GM21360 (cell line): ENCODE data around the gene ZC3H7B.

Experiments used
- ATAC-seq: cut with Tn5 transposase; IDR thresholded peaks from one replicate; pipeline ENCODE4 v1.9.1; 2021; ENCODE audit warnings: mild to moderate bottlenecking, moderate library complexity; ENCODE audit not compliant: unreplicated experiment

Gene ZC3H7B

GRCh38 chr22:41352058-41352457, 50.7 kb downstream of the ZC3H7B start:
- no peak for ATAC-seq

GRCh38 chr22:41353862-41354575, 52.7 kb downstream of the ZC3H7B start:
- ATAC-seq, result no peak

GRCh38 chr22:41354979-41355378, 53.7 kb downstream of the ZC3H7B start:
- ATAC-seq, result no peak

- ATAC-seq, result no peak
These were observed 54.6 kb downstream of the ZC3H7B start for GRCh38 chr22:41355895-41356294.

GRCh38 chr22:41356430-41357028, 55.2 kb downstream of the ZC3H7B start:
- ATAC-seq, result no peak

GRCh38 chr22:41357191-41357590, 55.9 kb downstream of the ZC3H7B start:
- ATAC-seq, result no peak

- no peak for ATAC-seq
These were observed 57.6 kb downstream of the ZC3H7B start for GRCh38 chr22:41358927-41359326.

- no peak for ATAC-seq
These were observed 58.1 kb downstream of the ZC3H7B start for GRCh38 chr22:41359376-41359775.

- no peak for ATAC-seq
These were observed 58.8 kb downstream of the ZC3H7B start for GRCh38 chr22:41360126-41360525.

- ATAC-seq, result no peak
These were observed 60.5 kb downstream of the ZC3H7B start for GRCh38 chr22:41361716-41362310.

GRCh38 chr22:41362615-41363014, 61.3 kb downstream of the ZC3H7B start:
- no peak for ATAC-seq

- no peak for ATAC-seq
These were observed 62.9 kb downstream of the ZC3H7B start for GRCh38 chr22:41364233-41364632.

- ATAC-seq, result no peak
These were observed 63.6 kb downstream of the ZC3H7B start for GRCh38 chr22:41364955-41365354.

GRCh38 chr22:41365425-41365824, 64.1 kb downstream of the ZC3H7B start:
- no peak for ATAC-seq

GRCh38 chr22:41366323-41367029, 65.2 kb downstream of the ZC3H7B start:
- no peak for ATAC-seq

- ATAC-seq, result no peak
These were observed 65.8 kb downstream of the ZC3H7B start for GRCh38 chr22:41367039-41367679.

- no peak for ATAC-seq
These were observed 66.6 kb downstream of the ZC3H7B start for GRCh38 chr22:41367680-41368542.

GRCh38 chr22:41368543-41369423, 67.5 kb downstream of the ZC3H7B start:
- no peak for ATAC-seq

GRCh38 chr22:41369424-41369745, 68.1 kb downstream of the ZC3H7B start:
- ATAC-seq, result no peak
